Adipocyte (in vitro differentiated cells): ENCODE measurements around the gene ELP2.
"Not testable (repeated sequence)": the region's sequence is repeated elsewhere in the genome, so short reads cannot be mapped to it uniquely, and the experiment has no call there.

Experiments used
- DNase-seq: peaks from one replicate; pipeline ENCODE4 v3.0.0-alpha.2; 2015; ENCODE audit warnings: low read depth
- H3K27me3 ChIP-seq: replicated peaks from 2 replicates; pipeline ENCODE4 v1.7.0; 2013; ENCODE audit warnings: mild to moderate bottlenecking, low read length, moderate library complexity; ENCODE audit not compliant: control insufficient read depth, insufficient read depth
- H3K36me3 ChIP-seq: 2 replicates; pipeline ENCODE4 v1.7.0; 2013; ENCODE audit warnings: low read length, mild to moderate bottlenecking, moderate library complexity; ENCODE audit not compliant: control insufficient read depth, insufficient read depth, severe bottlenecking
- H3K4me1 ChIP-seq: 2 replicates; pipeline ENCODE4 v1.7.0; 2013; ENCODE audit warnings: mild to moderate bottlenecking, low read length, moderate library complexity; ENCODE audit not compliant: control insufficient read depth, insufficient read depth
- H3K4me3 ChIP-seq: 2 replicates; pipeline ENCODE4 v1.7.0; 2013; ENCODE audit warnings: mild to moderate bottlenecking, low read length, moderate library complexity
- H3K9ac ChIP-seq: 2 replicates; pipeline ENCODE4 v1.7.0; 2013; ENCODE audit warnings: mild to moderate bottlenecking, low read length, moderate library complexity
- H3K9me3 ChIP-seq: 2 replicates; pipeline ENCODE4 v1.7.0; 2013; ENCODE audit warnings: mild to moderate bottlenecking, low read length, moderate library complexity; ENCODE audit not compliant: control insufficient read depth

Gene ELP2

DNA sequence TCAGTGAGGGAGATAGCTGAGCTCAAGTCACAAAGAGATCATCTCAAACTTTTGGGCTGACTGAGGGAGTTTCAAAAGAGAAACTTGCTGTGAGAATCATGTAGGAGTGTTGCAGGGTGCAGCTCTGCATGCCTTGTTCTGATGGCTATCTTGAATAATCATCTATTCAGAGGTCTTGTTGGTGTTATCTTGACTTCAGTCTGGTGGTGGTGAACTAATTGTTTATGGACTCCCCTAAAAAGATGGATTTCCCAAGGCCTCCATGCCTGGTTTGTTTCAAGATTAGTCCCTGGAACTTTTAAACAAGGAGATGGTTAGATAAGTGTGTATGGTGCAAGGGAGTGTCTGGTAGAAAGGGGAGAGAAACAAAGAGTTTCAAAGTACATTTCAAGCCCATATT lies 30.4 kb upstream of the ELP2 start:
- H3K27me3 ChIP-seq = no peaks in the 10 kb centered on the region
- no peak overlapping the region for H3K9ac ChIP-seq
- no peaks in the 10 kb centered on the region for H3K4me1 ChIP-seq
- H3K4me3 ChIP-seq = no peak overlapping the region
- H3K9me3 ChIP-seq = peaks cover 17% of the 10 kb centered on the region
- no peaks in the 10 kb centered on the region for H3K36me3 ChIP-seq
- peak; percentile 1 for DNase-seq

GRCh38 chr18:36101943-36102342 lies 27.8 kb upstream of the ELP2 start:
- Histone ChIP-seq H3K4me3 (no peak overlapping the region), H3K9me3 (peaks cover 17% of the 10 kb centered on the region), H3K4me1 (no peaks in the 10 kb centered on the region), H3K27me3 (no peaks in the 10 kb centered on the region), H3K36me3 (no peaks in the 10 kb centered on the region), H3K9ac (no peak overlapping the region)
- no peak for DNase-seq

DNA sequence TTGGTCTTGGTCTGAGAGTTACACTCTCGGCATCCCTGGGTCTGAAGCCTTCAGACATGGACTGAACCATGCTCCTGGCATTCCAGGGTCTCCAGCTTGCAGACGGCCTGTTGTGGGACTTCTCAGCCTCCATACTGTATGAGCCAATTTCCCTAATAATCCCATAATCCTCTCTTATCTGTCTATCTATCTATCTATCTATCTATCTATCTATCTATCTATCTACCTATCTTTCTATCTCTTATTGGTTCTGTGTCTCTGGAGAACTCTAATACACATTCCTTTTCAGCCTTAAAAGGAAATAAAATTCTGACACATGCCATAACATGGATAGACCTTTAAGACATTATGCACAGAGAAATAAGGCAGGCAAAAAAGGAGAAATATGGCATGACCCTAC lies 24.9 kb upstream of the ELP2 start:
- Histone ChIP-seq H3K4me1 (no peaks in the 10 kb centered on the region), H3K4me3 (no peak overlapping the region), H3K27me3 (no peaks in the 10 kb centered on the region), H3K9ac (no peak overlapping the region), H3K9me3 (peaks cover 17% of the 10 kb centered on the region), H3K36me3 (peaks cover 19% of the 10 kb centered on the region)
- no peak for DNase-seq

DNA sequence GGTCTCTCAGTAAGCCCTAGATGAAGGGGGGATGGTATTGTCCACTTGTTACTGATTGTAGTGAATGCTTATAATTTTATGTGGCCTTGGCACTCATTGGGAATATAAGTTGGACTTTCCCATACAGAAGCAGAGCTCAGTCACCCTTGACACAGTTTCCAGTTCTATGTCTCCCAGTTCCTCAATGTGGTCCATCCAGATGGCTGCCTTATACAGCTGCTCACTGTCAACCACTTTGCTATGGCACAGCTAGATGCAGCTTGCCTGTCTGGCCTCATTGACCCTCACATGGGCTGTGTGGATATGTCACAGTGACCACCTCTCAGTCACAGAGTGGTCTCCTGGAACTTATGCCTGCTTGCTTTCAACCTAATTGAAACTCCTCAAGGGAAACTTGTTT lies 22.2 kb upstream of the ELP2 start:
- H3K4me1 ChIP-seq = peaks cover 6% of the 10 kb centered on the region
- H3K4me3 ChIP-seq = no peak overlapping the region
- no peaks in the 10 kb centered on the region for H3K27me3 ChIP-seq
- H3K9ac ChIP-seq = no peak overlapping the region
- peaks cover 12% of the 10 kb centered on the region for H3K9me3 ChIP-seq
- no peak for DNase-seq
- peaks cover 43% of the 10 kb centered on the region for H3K36me3 ChIP-seq

GRCh38 chr18:36108196-36108595 lies 21.5 kb upstream of the ELP2 start:
- Histone ChIP-seq H3K9me3 (peaks cover 7% of the 10 kb centered on the region), H3K9ac (no peak overlapping the region), H3K4me1 (peaks cover 13% of the 10 kb centered on the region), H3K27me3 (no peaks in the 10 kb centered on the region), H3K4me3 (no peak overlapping the region), H3K36me3 (peaks cover 47% of the 10 kb centered on the region)
- DNase-seq = no peak

DNA sequence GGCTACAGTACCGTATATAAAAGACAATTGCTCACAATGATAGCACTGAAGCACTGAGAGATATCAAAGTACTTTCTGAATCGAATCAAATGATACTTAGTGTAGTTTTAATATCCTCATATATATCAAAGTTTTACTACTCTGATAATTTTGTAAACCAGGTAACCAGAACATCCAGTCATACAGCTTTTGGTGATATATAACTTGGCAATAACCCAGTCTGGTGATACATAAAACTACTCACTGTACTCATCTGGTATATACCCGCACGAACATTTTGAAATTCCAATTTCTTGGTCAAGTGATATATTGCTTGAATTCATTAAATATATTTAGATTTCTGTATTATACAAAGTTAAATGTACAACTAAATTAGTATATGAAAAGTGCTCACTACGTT lies 21.1 kb upstream of the ELP2 start:
- H3K9ac ChIP-seq = no peak overlapping the region
- H3K9me3 ChIP-seq = peaks cover 3% of the 10 kb centered on the region
- no peaks in the 10 kb centered on the region for H3K27me3 ChIP-seq
- H3K4me3 ChIP-seq = no peak overlapping the region
- DNase-seq = no peak
- peaks cover 15% of the 10 kb centered on the region for H3K4me1 ChIP-seq
- peaks cover 51% of the 10 kb centered on the region for H3K36me3 ChIP-seq

DNA sequence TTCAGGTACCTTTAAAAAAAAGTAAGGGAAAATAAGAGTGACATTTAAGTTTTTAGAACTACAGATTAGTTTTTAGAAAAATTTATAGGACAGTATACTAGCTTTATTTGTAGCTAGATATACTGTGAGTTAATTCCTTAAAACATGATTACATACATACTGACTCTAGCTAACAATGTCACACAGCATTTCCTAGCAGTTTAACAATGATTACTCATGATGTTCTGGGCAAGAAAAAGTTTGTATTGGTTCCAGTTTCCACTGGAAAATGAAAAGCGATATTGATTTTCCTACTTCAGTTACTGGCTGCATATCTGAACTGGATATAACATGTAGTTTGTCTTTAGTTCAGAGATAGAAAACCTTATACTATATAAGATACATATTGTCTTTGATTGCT lies 20.0 kb upstream of the ELP2 start:
- H3K9ac ChIP-seq = no peak overlapping the region
- no peaks in the 10 kb centered on the region for H3K9me3 ChIP-seq
- H3K27me3 ChIP-seq = no peaks in the 10 kb centered on the region
- peaks cover 15% of the 10 kb centered on the region for H3K4me1 ChIP-seq
- H3K36me3 ChIP-seq = peaks cover 61% of the 10 kb centered on the region
- no peak overlapping the region for H3K4me3 ChIP-seq
- no peak for DNase-seq

DNA sequence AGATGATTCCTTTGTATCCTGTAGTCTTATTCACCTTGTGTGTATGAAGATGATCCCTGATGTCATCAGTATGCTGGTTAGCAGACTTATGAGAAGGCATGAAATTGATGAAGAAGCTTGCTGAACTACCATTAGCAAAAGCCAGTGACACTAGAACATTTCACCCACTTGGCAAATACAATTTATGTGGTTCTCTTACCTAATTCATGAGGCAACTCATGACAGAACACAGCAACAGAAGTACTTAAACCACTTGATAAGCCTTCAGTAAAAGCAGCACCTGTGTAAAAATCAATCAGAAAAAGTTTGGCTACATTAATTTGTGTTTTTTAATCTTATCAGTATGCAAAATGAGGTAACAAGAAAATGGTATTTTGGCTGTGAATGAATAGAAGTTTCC lies 17.4 kb upstream of the ELP2 start:
- H3K36me3 ChIP-seq = peaks cover 76% of the 10 kb centered on the region
- no peak for DNase-seq
- H3K4me1 ChIP-seq = peaks cover 15% of the 10 kb centered on the region
- no peak overlapping the region for H3K4me3 ChIP-seq
- H3K27me3 ChIP-seq = no peaks in the 10 kb centered on the region
- no peak overlapping the region for H3K9ac ChIP-seq
- no peaks in the 10 kb centered on the region for H3K9me3 ChIP-seq

GRCh38 chr18:36114251-36114650 lies 15.4 kb upstream of the ELP2 start:
- H3K4me1 ChIP-seq = peaks cover 15% of the 10 kb centered on the region
- no peak overlapping the region for H3K9ac ChIP-seq
- H3K9me3 ChIP-seq = no peaks in the 10 kb centered on the region
- H3K27me3 ChIP-seq = no peaks in the 10 kb centered on the region
- DNase-seq = no peak
- no peak overlapping the region for H3K4me3 ChIP-seq
- H3K36me3 ChIP-seq = peaks cover 71% of the 10 kb centered on the region

DNA sequence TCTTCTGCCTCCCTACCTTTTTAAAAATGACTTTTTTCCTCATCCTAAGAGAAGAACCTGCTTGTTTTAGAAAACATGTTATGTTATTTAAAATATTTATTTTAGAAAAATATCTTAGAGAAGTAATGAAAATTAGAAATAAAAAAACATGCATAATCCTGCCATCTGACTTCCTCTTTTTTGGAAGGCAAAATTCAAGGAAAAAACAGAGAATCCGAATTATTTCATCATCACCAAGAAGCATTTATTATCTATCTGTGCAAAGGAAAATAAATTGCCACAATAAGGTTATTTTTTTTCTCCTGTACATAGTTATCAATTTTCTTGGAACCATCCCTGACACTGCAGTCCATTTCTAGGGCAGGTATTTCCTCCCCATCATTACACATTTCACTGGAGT lies 15.0 kb upstream of the ELP2 start:
- Histone ChIP-seq H3K27me3 (no peaks in the 10 kb centered on the region), H3K4me3 (no peak overlapping the region), H3K9me3 (no peaks in the 10 kb centered on the region), H3K36me3 (peaks cover 68% of the 10 kb centered on the region), H3K4me1 (peaks cover 15% of the 10 kb centered on the region), H3K9ac (no peak overlapping the region)
- no peak for DNase-seq

DNA sequence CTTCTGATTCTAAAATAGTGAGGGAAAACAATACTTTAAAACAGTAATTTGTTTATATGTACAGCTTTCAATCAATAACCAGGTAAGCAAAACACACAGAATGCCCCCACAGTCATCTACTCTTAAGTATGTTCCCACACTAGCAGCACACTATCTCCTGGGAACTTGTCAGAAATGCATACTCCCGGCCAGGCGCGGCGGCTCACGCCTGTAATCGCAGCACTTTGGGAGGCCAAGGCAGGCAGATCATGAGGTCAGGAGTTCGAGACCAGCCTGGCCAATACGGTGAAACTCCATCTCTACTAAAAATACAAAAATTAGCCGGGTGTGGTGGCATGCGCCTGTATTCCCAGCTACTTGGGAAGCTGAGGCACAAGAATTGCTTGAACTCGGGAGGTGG lies 12.9 kb upstream of the ELP2 start:
- peaks cover 62% of the 10 kb centered on the region for H3K36me3 ChIP-seq
- peaks cover 15% of the 10 kb centered on the region for H3K4me1 ChIP-seq
- DNase-seq, H3K27me3 ChIP-seq, H3K9ac ChIP-seq, H3K4me3 ChIP-seq, H3K9me3 ChIP-seq: not testable (repeated sequence)

DNA sequence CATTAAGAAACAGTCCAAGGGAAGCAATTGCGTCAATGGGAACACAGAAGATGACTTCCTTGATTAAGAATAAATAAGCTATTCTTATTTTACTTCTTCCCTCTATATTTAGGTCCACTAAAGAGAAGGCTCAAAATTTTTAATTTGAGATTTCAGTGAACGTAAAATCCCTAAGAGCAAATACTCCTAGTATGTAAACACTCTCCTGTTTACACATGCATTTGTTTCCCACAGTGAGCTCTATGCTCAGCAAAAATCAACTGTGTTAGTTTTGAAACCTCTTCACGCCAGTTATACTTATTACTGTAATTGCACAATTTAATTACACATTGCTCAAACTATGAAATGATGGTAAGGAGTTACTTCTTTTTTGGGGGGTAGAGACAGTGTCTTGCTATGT lies 9.4 kb upstream of the ELP2 start:
- no peak overlapping the region for H3K9ac ChIP-seq
- no peaks in the 10 kb centered on the region for H3K9me3 ChIP-seq
- H3K4me3 ChIP-seq = no peak overlapping the region
- H3K36me3 ChIP-seq = peaks cover 64% of the 10 kb centered on the region
- H3K27me3 ChIP-seq = no peaks in the 10 kb centered on the region
- no peaks in the 10 kb centered on the region for H3K4me1 ChIP-seq
- DNase-seq = no peak
